C4-2B (cell line): ENCODE measurements around the gene HLA-E.

ENCODE experiments used
- ZFX ChIP-seq: fragments of 450-650 bp; IDR thresholded peaks from 2 replicates; pipeline ENCODE4 v1.6.1; 2017
- TF ChIP-seq, protein P1 (sequence below): fragments of 450-650 bp; conservative IDR thresholded peaks from 2 replicates; pipeline ENCODE4 v1.5.1; 2017; ENCODE audit warnings: mild to moderate bottlenecking

DNA sequence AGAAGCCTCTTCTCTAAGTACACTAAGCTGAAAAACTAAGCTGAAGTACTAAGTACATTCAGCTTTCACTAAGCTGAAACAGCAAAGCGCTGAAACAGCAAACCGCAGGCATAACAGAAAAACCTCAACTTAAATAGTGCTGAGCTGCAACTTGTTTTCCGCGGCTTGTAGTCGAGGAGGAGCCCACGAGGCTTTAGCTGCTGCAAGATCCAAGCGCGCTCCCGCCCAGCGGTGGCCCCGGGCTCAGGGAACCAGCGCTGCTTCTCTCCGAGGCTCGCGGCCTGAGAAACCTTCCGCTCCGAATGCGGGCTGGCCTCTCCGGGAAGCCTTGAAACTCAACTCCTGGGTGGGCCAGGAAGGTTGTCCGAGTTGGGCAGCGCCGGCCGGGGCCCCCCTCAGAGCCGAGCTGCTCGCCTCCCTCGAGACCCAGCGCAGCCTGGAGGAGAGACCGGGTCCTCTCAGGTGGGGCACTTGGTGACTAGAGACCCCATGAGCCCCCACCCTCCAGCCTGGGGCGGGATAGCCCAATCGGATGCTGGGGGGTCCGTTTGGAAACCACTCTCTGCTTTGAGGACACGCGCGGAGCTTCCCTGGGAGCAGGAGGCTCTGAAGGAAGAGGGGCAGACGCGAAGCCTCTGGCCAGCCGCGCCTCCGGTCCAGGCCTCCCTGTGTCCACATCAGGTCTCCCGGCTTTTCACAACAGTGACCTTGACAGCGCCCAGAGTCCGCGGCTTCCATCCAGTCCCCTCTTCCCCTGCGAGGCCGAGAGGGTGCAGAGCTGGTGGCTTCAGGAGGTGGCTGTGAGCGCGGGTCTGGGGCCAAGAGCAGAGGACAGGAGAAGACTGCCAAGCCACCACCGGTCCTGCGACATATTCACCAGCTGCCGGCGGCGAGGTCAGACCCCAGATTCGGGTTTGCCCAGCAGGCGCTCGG is 38.1 kb upstream of the HLA-E start:
- TF ChIP-seq, protein P1, sequence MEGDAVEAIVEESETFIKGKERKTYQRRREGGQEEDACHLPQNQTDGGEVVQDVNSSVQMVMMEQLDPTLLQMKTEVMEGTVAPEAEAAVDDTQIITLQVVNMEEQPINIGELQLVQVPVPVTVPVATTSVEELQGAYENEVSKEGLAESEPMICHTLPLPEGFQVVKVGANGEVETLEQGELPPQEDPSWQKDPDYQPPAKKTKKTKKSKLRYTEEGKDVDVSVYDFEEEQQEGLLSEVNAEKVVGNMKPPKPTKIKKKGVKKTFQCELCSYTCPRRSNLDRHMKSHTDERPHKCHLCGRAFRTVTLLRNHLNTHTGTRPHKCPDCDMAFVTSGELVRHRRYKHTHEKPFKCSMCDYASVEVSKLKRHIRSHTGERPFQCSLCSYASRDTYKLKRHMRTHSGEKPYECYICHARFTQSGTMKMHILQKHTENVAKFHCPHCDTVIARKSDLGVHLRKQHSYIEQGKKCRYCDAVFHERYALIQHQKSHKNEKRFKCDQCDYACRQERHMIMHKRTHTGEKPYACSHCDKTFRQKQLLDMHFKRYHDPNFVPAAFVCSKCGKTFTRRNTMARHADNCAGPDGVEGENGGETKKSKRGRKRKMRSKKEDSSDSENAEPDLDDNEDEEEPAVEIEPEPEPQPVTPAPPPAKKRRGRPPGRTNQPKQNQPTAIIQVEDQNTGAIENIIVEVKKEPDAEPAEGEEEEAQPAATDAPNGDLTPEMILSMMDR = no peak
- TF ChIP-seq ZFX = no peak
